Kidney (tissue), 14 donors: ENCODE data around the gene ROR2. TPM values are rescaled to one million over a fixed set of nuclear protein-coding genes. Genes with fewer than 3 reads are reported as not detected.

Experiments used
- DNase-seq, 5 donors: peaks; one replicate each; pipeline ENCODE4 v3.0.0-alpha.2; 2013 to 2020
- FAIRE-seq: peaks from 2 replicates; lab custom pipeline; 2012; peaks lifted over from hg19 to GRCh38; lab: Jason Lieb, UNC
- H3K27ac ChIP-seq, 2 donors: one replicate each; pipeline ENCODE4 v1.7.0; 2013; ENCODE audit warnings: low read depth in 2 of 2, low read length in 2 of 2, inconsistent platforms in 1 of 2
- H3K27me3 ChIP-seq: one replicate; pipeline ENCODE4 v1.7.1; 2013; ENCODE audit warnings: low read length, inconsistent platforms; ENCODE audit not compliant: control insufficient read depth, insufficient read depth
- H3K36me3 ChIP-seq, 3 donors: one replicate each; pipeline versions ENCODE4 v1.7.0 to v1.7.1; 2013; ENCODE audit warnings: low read length in 3 of 3, control low read depth in 1 of 3, inconsistent platforms in 1 of 3; ENCODE audit not compliant: insufficient read depth in 3 of 3, control insufficient read depth in 2 of 3
- H3K4me1 ChIP-seq, 3 donors: one replicate each; pipeline versions ENCODE4 v1.7.0 to v1.7.1; 2013; ENCODE audit warnings: low read length in 3 of 3, inconsistent platforms in 1 of 3, low read depth in 1 of 3; ENCODE audit not compliant: control insufficient read depth in 2 of 3, insufficient read depth in 2 of 3
- H3K4me3 ChIP-seq, 3 donors: one replicate each; pipeline versions ENCODE4 v1.7.0 to v1.8.1; 2013; ENCODE audit warnings: low read length in 3 of 3, control low read depth in 1 of 3, inconsistent platforms in 1 of 3
- H3K9ac ChIP-seq, 3 donors: one replicate each; pipeline versions ENCODE4 v1.7.0 to v1.7.1; 2013; ENCODE audit warnings: low read length in 3 of 3, control low read depth in 1 of 3, inconsistent platforms in 1 of 3
- H3K9me3 ChIP-seq, 3 donors: one replicate each; pipeline versions ENCODE4 v1.7.0 to v1.7.1; 2013; ENCODE audit warnings: low read length in 3 of 3, control low read depth in 1 of 3, inconsistent platforms in 1 of 3; ENCODE audit not compliant: control insufficient read depth in 2 of 3, insufficient read depth in 1 of 3
- intact Hi-C: fragments of 100-400 bp; cut with DNase I; formaldehyde crosslinking; loops from one replicate; pipeline ENCODE4 v1.11.1; 2022
- polyA plus RNA-seq: library from polyadenylated mRNA; stranded (reverse); fragments of 350-450 nt; fragmentation: Illumina TruSeq; extraction: RNeasy Lipid Tissue Mini Kit (QIAGEN cat#74804); gene quantifications from one replicate; pipeline ENCODE4 v1.2.3, GENCODE V29; 2014; ENCODE audit warnings: low read depth, low replicate concordance; ENCODE audit not compliant: insufficient read depth
- total RNA-seq: library from RNA; stranded (reverse); fragmentation: NEBNext Ultra II Directional; extraction: Animal tissue kit (Norgen Biotek cat#: 25700); gene quantifications from one replicate; pipeline ENCODE4 v1.2.1, GENCODE V29; 2021
- TF ChIP-seq, protein P1 (sequence below): IDR thresholded peaks from 3 replicates; pipeline ENCODE4 v1.5.1; 2012; ENCODE audit warnings: mild to moderate bottlenecking, moderate library complexity, borderline replicate concordance; ENCODE audit not compliant: insufficient read depth; ENCODE audit errors: extremely low read depth
- donor health status: control.
- donor health status: control.
- donor health status: control.
- donor health status: control.
- donor health status: control.
- donor health status: DM: yes; HTN: yes; CAD: no.
- donor health status: Normal renal cell carcinoma (clear cell type).

Gene ROR2
- total and polyA plus RNA-seq, 2 donors from 2014 or later, result 1.5 to 5.7 TPM

GRCh38 chr9:91603932-91604331 is 346.1 kb downstream of the ROR2 start:
- H3K27ac ChIP-seq, result no peak overlapping the region
- no peak overlapping the region for H3K4me3 ChIP-seq
- H3K9me3 ChIP-seq, result no peaks in the 10 kb centered on the region
- intact Hi-C loops, result no loop called here
- no peak for FAIRE-seq
- H3K36me3 ChIP-seq, result no peaks in the 10 kb centered on the region
- TF ChIP-seq, protein P1, sequence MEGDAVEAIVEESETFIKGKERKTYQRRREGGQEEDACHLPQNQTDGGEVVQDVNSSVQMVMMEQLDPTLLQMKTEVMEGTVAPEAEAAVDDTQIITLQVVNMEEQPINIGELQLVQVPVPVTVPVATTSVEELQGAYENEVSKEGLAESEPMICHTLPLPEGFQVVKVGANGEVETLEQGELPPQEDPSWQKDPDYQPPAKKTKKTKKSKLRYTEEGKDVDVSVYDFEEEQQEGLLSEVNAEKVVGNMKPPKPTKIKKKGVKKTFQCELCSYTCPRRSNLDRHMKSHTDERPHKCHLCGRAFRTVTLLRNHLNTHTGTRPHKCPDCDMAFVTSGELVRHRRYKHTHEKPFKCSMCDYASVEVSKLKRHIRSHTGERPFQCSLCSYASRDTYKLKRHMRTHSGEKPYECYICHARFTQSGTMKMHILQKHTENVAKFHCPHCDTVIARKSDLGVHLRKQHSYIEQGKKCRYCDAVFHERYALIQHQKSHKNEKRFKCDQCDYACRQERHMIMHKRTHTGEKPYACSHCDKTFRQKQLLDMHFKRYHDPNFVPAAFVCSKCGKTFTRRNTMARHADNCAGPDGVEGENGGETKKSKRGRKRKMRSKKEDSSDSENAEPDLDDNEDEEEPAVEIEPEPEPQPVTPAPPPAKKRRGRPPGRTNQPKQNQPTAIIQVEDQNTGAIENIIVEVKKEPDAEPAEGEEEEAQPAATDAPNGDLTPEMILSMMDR, result no peak
- H3K27me3 ChIP-seq, result no peaks in the 10 kb centered on the region
- H3K9ac ChIP-seq, result no peak overlapping the region
- H3K4me1 ChIP-seq, result no peaks in the 10 kb centered on the region
- DNase-seq, result no peak

DNA sequence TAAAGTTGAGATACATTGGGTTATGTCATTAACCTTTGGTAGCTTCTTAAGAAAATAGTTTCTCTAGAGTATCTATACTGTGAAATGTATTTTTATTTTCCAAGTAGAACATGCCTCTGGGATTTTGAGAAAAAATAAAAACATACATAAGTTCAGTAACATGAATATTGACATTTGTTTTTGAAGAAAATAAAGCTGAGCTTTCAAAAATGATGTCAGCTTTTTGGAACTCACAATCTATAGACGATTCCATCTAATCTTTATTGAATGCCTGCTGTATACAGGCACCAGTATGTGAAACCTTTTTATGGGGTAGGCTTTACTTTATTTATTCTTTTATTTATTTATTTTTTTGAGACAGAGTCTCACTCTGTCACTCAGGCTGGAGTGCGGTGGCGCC is 350.5 kb downstream of the ROR2 start:
- H3K9ac ChIP-seq, result no peak overlapping the region
- TF ChIP-seq, protein P1, result no peak
- H3K4me3 ChIP-seq, result no peak overlapping the region
- no peaks in the 10 kb centered on the region for H3K27me3 ChIP-seq
- no peak for DNase-seq
- FAIRE-seq, result no peak
- no peaks in the 10 kb centered on the region for H3K36me3 ChIP-seq
- no peaks in the 10 kb centered on the region for H3K4me1 ChIP-seq
- H3K27ac ChIP-seq, result no peak overlapping the region
- intact Hi-C loops, result no loop called here
- no peaks in the 10 kb centered on the region for H3K9me3 ChIP-seq

GRCh38 chr9:91591627-91592026 is 358.4 kb downstream of the ROR2 start:
- TF ChIP-seq, protein P1, result no peak
- H3K4me1 ChIP-seq, result no peaks in the 10 kb centered on the region
- no peak overlapping the region for H3K9ac ChIP-seq
- no peaks in the 10 kb centered on the region for H3K9me3 ChIP-seq
- H3K27ac ChIP-seq, result no peak overlapping the region
- H3K27me3 ChIP-seq, result no peaks in the 10 kb centered on the region
- no peaks in the 10 kb centered on the region for H3K36me3 ChIP-seq
- no peak for FAIRE-seq
- no peak for DNase-seq
- intact Hi-C loops, result no loop called here
- H3K4me3 ChIP-seq, result no peak overlapping the region

GRCh38 chr9:91589101-91589553 is 360.9 kb downstream of the ROR2 start:
- Histone ChIP-seq H3K36me3 (no peaks in the 10 kb centered on the region), H3K4me1 (no peaks in the 10 kb centered on the region), H3K27me3 (no peaks in the 10 kb centered on the region), H3K4me3 (no peak overlapping the region), H3K9ac (no peak overlapping the region), H3K27ac (no peak overlapping the region), H3K9me3 (no peaks in the 10 kb centered on the region)
- intact Hi-C loops, result no loop called here
- FAIRE-seq (no peak), DNase-seq (peak in 2 of 5 donors; percentile 11 to 76)
- TF ChIP-seq, protein P1, result no peak
